ENCODE results near the gene SYNJ2. TPM values are rescaled to one million over a fixed set of nuclear protein-coding genes. Genes with fewer than 3 reads are reported as not detected.
A peak's percentile ranks its signal among the peaks of the same experiment; 100 is the strongest.

Gene SYNJ2
- total and polyA plus RNA-seq, 9 donors = 3.6 to 18.7 (median 9.8) TPM

DNA sequence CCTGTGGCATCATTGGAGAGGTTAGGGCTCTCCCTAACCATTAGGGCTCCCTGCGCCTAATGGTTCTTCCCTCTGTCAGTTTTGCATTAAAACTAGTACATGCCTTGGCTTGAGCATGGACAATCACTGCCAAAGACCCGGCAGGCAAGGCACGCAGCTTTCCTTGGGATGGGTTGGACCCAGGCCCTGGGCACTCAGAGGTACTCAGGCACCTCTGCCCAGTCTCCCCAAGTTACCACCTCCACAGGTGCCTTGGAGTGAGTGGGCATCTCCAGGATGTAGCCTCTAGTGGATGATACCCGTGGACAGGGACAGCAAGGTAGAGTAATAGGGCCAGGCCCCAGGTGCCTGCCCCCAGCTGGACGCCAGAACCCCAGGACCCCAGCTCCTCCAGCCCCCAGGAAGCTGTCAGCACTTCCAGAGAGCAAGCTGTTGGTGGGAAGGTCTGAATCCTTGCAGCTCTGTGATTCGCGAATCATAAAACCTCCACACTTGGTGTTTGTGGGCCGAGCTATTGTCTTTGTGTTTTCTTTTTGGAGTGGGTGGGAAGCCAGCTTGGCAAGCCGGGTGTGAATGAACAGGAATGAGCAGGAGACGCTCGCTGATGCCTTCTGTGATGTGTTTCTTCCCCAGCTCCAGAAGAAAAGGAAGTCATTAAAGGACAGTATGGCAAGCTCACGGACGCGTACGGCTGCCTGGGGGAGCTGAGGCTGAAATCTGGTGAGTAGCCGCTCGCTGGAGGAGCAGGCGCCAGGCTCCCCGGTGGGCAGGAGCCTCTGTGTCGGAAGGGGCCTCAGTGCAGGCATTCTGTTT is 35.1 kb downstream of the SYNJ2 start:
- H3K27me3 ChIP-seq = no peaks in the 10 kb centered on the region
- no peaks in the 10 kb centered on the region for H3K9me3 ChIP-seq
- 81 to 93% (median 91%) methylated on average over 20 of the region's 20 CpGs for WGBS, 3 donors
- H3K36me3 ChIP-seq = no peaks in the 10 kb centered on the region
- TF ChIP-seq EP300 (IDR thresholded peaks at IDR 0.05) = no peak
- TF ChIP-seq POLR2A (IDR thresholded peaks at IDR 0.05) = no peak
- TF ChIP-seq, protein P1, sequence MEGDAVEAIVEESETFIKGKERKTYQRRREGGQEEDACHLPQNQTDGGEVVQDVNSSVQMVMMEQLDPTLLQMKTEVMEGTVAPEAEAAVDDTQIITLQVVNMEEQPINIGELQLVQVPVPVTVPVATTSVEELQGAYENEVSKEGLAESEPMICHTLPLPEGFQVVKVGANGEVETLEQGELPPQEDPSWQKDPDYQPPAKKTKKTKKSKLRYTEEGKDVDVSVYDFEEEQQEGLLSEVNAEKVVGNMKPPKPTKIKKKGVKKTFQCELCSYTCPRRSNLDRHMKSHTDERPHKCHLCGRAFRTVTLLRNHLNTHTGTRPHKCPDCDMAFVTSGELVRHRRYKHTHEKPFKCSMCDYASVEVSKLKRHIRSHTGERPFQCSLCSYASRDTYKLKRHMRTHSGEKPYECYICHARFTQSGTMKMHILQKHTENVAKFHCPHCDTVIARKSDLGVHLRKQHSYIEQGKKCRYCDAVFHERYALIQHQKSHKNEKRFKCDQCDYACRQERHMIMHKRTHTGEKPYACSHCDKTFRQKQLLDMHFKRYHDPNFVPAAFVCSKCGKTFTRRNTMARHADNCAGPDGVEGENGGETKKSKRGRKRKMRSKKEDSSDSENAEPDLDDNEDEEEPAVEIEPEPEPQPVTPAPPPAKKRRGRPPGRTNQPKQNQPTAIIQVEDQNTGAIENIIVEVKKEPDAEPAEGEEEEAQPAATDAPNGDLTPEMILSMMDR (IDR thresholded peaks at IDR 0.05) = no peak
- H3K4me3 ChIP-seq = no peak overlapping the region
- intact Hi-C loops (cut with DNase I) = no loop called here
- H3K4me1 ChIP-seq (ENCODE audit: insufficient read depth) = no peaks in the 10 kb centered on the region
- peak in 1 of 5 donors; percentile 16 for DNase-seq
- no peak overlapping the region for H3K27ac ChIP-seq

DNA sequence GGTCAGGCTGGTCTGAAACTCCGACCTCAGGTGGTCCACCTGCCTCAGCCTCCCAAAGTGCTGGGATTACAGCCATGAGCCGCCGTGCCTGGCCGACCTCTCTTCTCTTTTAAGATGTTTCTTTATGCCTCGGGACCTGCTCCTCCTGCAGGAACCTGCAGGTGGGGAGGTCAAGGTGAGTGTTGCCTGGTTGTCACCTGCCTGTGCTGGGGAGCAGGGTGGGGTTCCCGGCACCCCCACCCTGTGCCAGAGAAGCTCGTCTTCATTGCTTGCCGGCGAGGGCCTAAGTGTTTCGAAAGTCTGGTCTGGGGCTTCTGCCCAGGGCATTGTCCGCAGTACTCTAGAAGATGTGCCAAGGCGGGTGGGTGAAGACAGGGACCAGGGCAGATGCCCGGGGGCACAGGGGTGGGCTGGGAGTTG is 36.0 kb downstream of the SYNJ2 start:
- intact Hi-C loops (cut with DNase I) = no loop called here
- H3K27ac ChIP-seq = no peak overlapping the region
- H3K27me3 ChIP-seq = no peaks in the 10 kb centered on the region
- 90 to 94% (median 91%) methylated on average over 13 of the region's 13 CpGs for WGBS, 3 donors
- H3K4me1 ChIP-seq (ENCODE audit: insufficient read depth) = no peaks in the 10 kb centered on the region
- no peaks in the 10 kb centered on the region for H3K9me3 ChIP-seq
- H3K36me3 ChIP-seq = no peaks in the 10 kb centered on the region
- H3K4me3 ChIP-seq = no peak overlapping the region
- TF ChIP-seq EP300 (IDR thresholded peaks at IDR 0.05) = no peak
- no peak for TF ChIP-seq POLR2A (IDR thresholded peaks at IDR 0.05)
- TF ChIP-seq, protein P1 (IDR thresholded peaks at IDR 0.05) = no peak
- peak in 2 of 5 donors; percentile 12 to 23 for DNase-seq

- Histone ChIP-seq H3K27ac (no peak overlapping the region), H3K4me1 (ENCODE audit: insufficient read depth) (no peaks in the 10 kb centered on the region), H3K36me3 (no peaks in the 10 kb centered on the region), H3K4me3 (no peak overlapping the region), H3K9me3 (no peaks in the 10 kb centered on the region), H3K27me3 (no peaks in the 10 kb centered on the region)
- intact Hi-C loops (cut with DNase I) = no loop called here
- DNase-seq = no peak
- TF ChIP-seq EP300 (IDR thresholded peaks at IDR 0.05) (no peak), POLR2A (IDR thresholded peaks at IDR 0.05) (no peak)
- TF ChIP-seq, protein P1 (IDR thresholded peaks at IDR 0.05) = no peak
- 74 to 77% (median 74%) methylated on average over 19 of the region's 19 CpGs for WGBS, 3 donors
Observed at GRCh38 chr6:158018041-158018771, 36.5 kb downstream of the SYNJ2 start.

DNA sequence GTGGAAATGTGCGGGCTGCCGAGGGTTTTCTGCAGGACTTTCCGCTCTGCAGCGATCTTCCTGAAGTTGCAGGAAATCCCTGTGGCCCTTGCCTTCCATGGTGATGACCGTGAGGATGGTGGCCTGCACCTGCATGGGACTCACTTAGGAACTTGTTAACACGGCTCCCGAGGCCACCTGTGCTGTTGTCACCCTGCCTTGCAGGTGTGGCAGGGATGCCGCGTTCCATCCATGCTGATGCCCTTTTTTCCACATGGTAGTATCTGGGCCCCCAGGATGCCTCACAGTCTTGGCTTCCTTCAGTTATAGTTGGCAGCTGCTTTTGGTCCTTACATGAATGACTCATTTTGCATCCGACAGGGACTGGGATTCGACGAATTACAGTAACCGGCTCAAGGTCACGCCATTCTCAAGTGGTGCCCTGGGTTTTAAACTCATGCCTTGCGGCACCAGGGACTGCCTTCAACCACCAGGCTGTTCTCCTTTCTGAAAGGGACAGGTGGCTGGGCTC is 37.2 kb downstream of the SYNJ2 start:
- Histone ChIP-seq H3K4me1 (ENCODE audit: insufficient read depth) (no peaks in the 10 kb centered on the region), H3K9me3 (no peaks in the 10 kb centered on the region), H3K27me3 (no peaks in the 10 kb centered on the region), H3K27ac (no peak overlapping the region), H3K4me3 (no peak overlapping the region), H3K36me3 (no peaks in the 10 kb centered on the region)
- WGBS, 3 donors = 74 to 77% (median 75%) methylated on average over 15 of the region's 15 CpGs
- DNase-seq = peak in 2 of 5 donors; percentile 20 to 21
- TF ChIP-seq, protein P1 (IDR thresholded peaks at IDR 0.05) = no peak
- no peak for TF ChIP-seq EP300 (IDR thresholded peaks at IDR 0.05)
- no peak for TF ChIP-seq POLR2A (IDR thresholded peaks at IDR 0.05)
- intact Hi-C loops (cut with DNase I) = no loop called here
